Anterior cingulate cortex (tissue), 58 donors: Measurements from ENCODE around the gene TOPAZ1.

ENCODE experiments used
- DNase-seq, 58 donors: peaks; one replicate each; lab custom pipeline; 2025; lab: John Stamatoyannopoulos, UW

Gene TOPAZ1

DNA sequence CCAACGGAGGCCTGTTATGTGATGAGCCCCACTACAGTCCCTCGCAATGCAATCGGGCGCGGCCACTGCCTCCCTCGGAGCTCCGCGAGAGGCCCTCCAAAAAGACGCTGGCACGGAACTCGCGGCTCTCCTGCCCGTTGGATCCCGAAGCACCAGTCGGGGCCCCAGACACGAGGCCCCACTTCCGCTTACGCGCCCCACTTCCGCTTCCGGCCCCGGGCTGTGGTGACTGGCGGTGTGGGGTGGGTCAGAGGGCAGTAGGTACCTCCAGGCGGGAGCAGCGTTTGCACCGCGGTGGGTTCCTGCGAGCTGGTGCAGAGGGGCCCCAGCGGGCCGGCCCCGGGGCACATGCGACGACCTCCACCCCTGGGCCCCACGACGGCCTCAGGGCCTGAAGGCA is at the start of gene TOPAZ1:
TOPAZ1 (plus strand) TSS at position 181 of the 400 bp plus-strand sequence; CDS start at position 349, 168 bp downstream.
- DNase-seq, result no peak

DNA sequence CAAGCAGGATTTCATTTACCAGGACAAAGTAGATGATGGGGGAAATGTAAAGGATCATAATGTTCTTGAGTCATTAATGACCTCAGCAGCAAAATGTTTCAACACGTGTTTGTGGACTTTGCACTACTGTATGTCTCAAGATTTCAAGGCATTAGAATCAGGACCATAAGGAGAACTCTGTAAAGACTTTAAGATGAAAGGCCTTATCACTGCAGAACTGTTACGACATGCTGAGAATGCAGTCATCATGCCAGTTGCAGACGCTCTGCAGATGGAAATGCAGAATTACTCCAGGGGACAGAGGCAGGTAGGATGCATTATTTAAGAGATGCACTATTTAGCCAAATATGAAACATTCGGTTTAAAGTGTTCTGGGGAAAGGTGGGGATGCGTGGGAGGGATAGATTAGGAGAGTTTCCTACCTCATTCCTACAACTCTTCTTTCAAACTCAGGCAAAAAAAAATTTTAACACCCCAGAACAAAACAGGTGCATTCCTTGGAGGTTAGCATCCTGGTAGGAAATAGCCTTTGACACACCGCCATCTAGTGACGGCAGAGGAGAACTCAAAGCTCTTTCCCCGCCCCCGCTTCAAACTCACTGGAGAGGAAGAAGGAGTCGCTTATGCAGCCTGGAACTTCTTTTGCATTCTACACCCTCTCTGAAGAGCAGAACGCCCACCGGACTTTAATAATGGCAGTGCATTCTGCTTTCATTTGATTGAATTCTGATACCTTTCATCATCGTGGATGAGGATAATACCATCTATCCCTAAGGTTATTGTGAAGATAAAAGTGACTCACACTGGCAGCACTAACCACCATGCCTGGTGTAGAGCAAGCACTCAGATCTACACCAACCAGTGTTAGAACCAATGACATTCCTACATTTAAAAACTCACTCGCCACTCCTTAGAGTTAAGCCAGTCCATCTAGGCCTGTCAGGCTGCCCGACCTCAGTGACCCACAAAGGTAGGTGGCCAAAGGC is 43.1 kb upstream of the TOPAZ1 start:
- peak in 54 of 58 donors; percentile 8 to 80 (median 38) for DNase-seq

DNA sequence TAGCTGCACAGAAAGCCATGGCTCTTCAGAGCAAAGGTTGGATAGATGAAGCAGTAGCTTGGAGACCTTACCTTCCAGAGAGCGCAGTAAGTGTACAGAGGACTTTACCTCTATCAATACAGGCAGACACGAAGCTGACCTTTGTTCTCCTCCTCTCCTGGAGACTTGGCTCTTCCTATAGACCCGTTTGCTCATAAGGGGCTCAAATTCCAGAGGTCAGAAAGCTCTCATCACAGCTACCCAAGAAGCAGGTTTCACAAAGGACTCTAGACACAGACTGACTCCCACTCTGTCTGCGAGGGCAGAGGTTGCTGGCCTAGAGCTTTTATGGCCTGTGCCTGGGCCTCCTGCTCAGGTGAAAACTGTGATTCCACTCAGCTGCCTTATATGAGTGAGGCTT is 35.4 kb upstream of the TOPAZ1 start:
- no peak for DNase-seq

DNA sequence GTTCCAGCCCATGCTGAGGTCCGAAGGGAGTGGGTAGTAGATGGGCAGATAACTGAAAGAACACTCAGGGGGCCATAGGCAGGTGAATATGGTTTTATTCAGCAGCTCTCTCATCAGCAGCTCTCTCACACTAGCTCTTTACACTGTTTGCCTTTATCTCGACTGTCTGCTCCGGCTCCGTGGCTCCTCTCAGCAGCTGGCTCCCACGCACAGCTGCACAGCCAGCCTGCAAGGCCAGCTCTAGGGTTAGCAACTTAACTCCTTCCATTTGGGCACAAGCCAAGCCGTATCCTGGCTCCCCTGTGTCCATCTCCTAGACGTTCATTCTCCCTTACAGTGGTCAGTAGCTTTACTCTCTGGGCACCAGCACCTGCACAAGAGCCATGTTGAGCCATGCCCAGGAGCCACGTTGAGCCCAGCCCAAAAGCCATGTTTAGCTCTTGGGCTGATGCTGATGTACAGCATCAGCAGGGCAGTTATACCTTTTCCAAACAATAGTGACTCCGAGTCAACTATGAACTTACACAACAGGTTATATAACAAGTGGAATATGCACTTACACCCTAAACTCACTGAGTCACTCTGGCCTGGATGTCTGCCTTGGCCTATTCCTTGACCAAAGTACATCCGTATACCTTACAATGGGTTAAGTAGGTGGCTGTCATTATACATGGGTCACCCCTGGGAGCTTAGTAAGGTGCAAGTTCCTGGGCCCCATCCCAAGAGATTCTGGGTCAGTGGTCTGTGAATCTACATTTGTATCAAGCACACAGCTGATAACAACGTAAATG is 34.6 kb upstream of the TOPAZ1 start:
- DNase-seq, result no peak

DNA sequence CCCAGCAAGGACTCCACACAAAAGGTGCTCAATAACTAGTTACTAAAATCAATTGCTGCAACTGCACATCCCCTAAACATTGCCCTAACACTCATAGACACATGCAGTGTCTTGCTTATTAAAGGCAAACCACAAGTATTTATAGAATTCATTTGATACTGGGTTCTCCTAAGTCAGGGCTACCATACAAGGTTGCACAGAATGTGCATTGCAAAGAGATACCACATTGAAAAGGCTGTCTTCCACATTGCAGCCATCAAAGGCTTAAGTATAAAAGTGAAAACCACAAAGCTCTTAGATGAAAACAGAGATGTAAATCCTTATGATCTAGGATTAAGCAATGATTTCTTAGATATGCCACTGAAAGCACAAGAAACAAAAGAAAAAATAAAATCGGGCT is 33.6 kb upstream of the TOPAZ1 start:
- DNase-seq, result no peak

DNA sequence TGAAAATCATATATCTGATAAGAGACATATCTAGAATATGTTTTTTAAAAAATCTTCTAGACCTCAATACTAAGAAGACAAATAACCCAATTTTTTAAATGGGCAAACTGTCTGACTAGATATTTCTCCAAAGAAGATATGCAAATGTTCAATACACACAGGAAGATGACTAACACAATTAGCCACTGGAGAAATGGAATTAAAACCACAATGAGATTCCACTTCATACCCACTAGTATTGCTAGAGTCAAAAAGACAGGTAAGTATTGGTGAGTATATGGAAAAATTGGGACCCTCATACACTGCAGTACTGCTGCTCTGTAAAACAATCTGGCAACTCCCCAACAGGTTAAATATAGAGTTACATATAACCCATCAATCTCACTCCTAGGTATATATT is 33.1 kb upstream of the TOPAZ1 start:
- no peak for DNase-seq

DNA sequence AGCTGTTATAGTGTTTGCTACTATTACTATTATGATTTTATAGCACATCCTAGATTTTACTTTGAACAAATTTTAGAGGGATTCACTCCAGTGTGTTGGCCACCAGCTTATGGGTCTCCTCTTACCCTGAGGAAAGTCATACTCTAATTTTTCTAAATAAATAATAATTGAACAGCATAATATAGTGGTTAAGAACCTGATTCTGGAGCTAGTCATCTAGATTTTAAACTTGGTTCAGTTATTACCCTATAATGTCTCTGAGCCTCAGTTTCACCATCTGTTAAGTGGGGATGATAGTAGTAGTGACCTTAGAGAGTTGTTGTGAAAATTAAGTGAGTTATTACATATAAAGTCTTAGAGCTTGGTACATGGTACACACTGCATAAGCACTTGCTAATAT is 30.7 kb upstream of the TOPAZ1 start:
- DNase-seq, result no peak

DNA sequence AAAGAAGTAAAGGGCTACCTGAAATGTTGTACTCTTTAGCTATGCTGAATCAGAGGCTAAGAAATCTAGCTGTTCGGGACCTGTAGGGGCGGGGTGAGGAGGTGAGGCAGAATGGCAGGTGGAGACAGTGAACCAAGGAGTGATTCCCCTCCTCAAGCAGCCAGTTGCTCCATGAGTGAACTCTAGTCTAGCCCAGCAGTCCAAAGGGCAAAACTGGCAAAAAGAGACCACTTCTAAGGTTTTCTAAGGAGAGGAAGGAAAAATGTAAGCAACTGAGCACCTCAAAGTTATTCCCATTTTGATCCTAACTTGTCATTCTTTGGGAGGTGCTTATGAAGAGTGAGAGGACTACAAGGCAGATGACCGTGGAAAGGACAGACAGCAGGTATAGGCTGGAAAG is 19.3 kb upstream of the TOPAZ1 start:
- no peak for DNase-seq

DNA sequence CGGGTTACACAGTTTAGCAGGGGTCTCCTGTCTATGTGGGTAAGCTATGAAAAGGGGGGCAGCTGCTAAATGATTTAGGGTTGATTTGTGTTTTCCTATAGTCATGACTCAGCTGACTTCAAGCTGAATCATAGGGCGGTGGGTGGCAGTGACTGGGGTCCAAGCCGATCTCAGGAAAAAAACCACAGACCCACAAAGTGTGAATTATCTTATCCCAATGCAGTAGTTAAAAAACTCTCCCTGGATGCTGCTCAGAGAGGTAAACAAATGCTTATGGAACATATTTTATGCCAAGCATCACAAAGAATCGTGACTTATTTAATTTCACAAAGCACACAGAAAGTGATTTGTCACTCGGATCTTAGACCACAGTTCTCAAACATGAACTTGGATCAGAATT is 18.4 kb upstream of the TOPAZ1 start:
- no peak for DNase-seq

DNA sequence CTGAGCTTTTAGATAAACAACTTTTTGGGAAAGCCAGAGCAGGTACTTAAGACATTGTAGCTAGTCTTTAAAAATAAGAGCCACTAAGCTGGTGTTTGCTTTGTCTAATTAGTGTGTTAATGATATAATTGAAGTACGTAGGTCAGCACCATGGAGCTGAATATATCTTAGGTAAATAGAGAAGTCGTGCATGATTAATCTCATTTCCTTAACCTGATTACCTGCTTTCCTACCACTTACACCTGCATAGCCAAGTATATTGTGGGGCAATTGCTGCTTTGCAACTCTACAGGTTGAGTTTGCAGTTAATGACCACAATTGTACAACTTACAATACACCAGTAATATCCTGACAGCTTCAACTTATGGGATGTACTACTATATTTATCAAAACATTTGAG is 17.6 kb upstream of the TOPAZ1 start:
- no peak for DNase-seq

DNA sequence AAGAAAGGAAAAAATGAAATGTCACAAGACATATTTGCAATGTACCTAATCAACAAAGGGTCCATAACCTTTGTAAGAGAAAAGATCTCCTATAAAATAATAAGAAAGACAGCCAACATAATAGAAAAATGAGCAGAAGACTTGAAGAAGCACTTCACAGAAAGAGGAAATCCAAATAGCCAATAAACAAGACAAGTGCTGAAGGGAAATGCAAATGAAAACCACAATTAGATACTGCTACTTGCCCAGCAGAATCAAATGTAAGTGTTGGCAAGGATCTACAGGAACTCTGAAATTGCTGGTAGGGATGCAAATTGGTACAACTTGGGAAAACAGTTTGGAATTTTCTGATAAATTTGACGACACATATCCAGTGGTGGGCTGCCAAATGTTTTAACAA is 15.1 kb upstream of the TOPAZ1 start:
- DNase-seq, result no peak

DNA sequence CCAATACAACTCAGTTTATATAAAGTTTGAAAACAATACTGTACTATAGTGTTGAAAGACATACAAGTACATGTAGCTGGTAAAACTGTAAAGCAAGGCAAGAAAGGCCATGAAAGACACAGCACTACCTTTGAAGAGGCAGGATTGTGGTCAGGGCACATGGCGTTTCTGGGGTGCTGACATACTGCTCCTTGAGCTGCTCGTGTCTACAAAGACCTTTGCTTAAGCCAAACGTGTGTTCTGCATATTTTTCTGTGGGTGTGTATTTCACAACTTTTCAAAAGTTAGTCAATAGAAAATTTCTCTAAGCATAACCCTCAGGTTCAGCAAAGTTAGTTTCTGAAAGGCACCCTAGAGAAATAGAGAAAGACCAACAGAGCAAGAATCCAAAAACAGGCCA is 14.1 kb upstream of the TOPAZ1 start:
- no peak for DNase-seq

DNA sequence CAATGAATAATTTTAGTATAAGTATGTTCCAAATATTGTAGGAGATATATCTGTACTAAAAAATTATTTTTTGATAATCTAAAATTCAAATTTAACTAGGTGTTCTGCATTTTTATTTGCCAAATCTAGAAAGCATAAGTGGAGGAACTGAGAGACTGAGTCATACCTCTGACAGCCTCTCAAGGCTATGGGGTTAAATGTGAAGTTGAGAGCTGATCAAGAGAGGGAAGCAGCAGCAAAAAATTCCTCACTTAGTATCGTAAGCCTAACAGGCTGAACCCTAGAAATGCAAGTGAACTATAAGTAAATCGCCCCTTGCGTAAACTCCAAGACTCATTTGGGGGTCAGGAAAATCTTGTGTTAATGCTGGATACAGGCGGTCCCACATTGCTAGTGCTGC is 12.8 kb upstream of the TOPAZ1 start:
- DNase-seq, result no peak

DNA sequence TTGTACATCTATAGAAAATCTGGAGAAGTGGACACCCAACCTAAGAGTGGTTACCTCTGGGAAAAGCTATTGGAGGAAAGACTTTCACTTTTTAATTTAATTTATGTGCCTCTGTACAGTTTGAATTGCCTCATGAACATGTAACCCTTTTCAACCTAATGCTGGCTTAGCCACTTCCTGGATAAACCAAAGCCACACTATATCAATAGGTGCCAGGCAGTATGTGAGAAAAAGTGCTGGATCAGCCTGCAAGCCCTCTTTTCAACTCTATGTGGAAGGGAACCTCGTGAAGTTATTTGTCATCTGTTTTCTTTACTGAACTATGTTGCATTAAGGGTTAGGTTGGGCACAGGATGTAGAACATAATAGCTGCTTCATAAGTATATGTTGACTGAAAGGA is 9.3 kb upstream of the TOPAZ1 start:
- DNase-seq, result no peak

DNA sequence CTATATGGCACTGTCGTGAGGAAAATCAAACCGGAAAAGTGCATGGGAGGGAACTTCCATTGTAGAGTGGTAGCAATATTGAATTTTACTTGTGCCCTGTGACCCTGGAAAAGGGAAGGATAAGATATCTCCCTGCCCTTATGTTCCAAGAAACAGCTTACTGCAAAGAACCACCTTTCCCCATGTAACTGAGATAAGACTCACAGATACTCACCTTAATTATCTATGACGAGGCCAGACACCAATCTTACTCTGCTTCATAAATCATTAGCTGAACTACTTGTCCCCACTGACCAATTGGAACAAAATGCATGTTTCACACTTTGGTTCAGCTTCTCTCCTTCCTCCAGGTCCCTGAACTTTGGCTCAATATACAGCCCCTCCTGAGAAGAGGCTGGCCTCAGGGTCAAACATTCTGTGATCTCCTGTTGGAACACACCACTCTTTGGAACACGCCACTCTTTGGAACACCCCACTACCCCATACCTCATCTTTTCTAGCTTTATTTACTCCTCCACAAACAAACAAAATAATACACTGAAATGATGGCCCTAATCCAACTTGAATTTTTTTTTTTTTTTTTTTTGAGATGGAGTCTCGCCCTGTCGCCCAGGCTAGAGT is 6.9 kb upstream of the TOPAZ1 start:
- no peak for DNase-seq

DNA sequence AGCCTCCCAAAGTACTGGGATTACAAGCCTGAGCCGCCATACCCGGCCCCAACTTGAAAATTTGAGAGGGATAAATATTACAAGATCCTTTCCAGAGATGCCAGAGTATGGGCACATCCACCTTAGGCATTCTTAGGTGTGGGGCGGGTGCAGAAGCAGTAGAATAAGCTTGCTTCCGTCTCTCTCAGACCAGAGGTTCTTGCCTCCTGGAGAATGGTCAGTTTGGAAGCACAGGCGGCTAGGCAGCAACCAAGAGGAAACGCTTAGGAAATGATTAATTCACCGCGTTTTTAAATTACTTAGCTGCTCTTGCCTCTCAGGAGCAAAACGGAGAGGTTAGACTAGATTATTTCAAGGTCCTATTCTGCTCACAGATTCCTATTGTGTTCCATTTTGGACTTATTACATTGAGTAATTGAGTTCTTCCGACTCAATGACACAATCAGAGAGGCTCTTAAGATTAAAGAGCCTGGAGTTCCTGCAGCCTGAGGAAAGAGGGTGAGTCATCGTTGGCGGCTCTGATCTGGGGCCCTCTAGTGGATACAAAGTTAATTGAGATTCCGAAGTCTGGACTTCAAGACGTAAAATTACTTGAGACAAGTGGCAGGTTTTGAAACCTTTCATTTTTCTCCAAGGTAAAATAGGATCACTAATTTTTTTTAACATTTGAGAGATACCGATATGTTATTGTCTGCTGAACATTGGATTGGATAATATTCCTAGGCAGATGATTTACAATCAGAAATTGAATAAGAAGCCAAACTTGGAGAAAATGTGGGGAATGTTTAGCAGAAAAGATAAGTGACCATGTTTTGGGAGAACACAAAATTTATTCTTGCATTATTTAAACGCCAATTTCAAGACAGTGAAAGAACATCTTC is 5.8 kb upstream of the TOPAZ1 start:
- peak in 36 of 58 donors; percentile 1 to 68 (median 11) for DNase-seq

DNA sequence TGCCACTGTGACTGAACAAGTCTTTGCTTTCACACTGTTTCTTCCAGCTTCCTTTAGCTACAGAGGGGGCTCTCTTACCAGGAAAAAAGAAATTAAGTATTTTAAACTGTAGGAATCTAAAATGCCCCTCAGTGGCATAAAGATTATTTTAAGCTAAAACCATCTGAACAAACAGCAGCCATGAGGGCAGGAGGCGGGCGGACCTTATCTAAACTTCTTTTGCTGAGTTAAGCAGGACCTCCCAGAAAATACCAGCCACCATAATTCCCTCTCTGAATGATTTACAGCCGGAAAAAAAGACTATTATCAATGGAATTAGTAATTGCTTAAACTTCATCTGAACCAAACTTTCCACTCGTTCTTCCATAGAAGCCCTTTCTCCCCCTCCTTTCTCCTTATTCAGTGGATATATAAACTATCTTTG is 5.2 kb upstream of the TOPAZ1 start:
- no peak for DNase-seq

DNA sequence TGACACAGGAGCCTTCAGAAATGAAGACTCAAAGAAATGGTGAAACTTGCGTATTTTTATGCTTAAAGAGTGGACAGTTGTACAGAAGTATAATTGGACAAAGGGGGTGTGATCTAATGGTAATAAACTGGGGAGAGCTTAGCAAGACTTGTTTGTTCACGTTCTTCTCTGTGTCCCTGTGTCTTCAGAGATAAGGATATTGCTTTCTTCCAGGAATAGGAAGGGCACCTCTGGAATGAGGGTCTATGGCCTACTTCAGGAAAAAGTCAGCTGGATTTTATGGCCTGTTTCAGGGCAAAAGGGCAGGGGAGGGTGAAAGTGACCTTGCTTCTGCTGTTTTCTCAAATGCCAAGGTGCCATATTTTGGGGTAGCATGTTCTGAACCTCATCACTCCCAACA is 4.5 kb upstream of the TOPAZ1 start:
- DNase-seq, result no peak

DNA sequence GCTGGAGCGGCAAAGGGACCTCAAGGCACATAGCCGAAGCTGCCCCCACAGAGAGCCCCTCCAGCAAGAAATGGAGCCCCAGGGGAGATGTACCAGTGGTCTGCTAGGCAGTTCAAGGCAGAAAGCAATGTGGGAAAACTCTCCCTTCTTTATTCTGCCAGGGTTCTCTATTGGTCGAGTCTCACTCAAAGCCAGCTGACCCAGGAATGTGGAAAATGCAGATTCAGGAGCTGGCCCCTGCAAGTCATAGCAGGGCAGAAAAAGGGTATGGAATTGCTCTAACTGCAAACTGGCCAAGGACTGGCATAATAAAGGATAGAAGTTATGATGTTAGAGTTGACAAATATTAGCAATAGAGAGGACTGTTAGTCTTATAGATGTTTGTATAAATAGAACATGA is 4.0 kb upstream of the TOPAZ1 start:
- DNase-seq, result no peak

DNA sequence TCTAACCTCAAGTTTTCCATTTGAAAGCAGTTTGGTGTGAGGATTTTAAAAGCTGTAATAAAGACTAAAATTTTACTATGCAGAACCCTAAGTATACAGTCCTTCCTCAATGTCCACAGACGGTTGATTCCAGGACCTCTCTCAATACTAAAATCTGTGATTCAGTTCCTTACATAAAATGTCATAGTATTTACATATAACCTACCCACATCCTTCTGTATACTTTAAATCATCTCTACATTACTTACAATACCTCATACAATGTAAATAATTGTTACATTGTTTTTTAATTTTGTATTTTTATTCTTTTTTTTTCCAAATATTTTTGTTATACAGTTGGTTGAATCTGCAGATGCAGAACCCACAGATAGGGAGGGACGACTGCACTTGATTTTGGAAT is 2.8 kb upstream of the TOPAZ1 start:
- DNase-seq, result no peak
